OCI-LY7 (cell line): ENCODE measurements around the gene KATNAL2. TPM values are rescaled to one million over a fixed set of nuclear protein-coding genes. Genes with fewer than 3 reads are reported as not detected.

Experiments used
- Bru-seq: library from RNA; stranded (reverse); fragments of 400-500 nt; gene quantifications from one replicate; lab custom pipeline; 2021; lab: Mats Ljungman, UMichigan
- BruChase-seq, 2 experiments: library from RNA; stranded (reverse); fragments of 400-500 nt; gene quantifications; one replicate each; lab custom pipeline; 2021; lab: Mats Ljungman, UMichigan
- BruUV-seq: library from RNA; stranded (reverse); fragments of 400-500 nt; replicated peaks from 2 replicates; lab custom pipeline; 2021; lab: Mats Ljungman, UMichigan
- CTCF ChIA-PET: fragments of 300-600 bp; sonication (Branson Sonifier 250); formaldehyde crosslinking; loops from one replicate; lab custom pipeline; 2022; ENCODE audit warnings: antibody characterized with exemption; ENCODE audit not compliant: unreplicated experiment; lab: Charles Lee
- POLR2A ChIA-PET: fragments of 300-600 bp; sonication (Branson Sonifier 250); formaldehyde crosslinking; loops from one replicate; lab custom pipeline; 2022; ENCODE audit warnings: antibody characterized with exemption; lab: Charles Lee
- DNase-seq: peaks from one replicate; pipeline ENCODE4 v3.0.0-alpha.2; 2015; ENCODE audit warnings: low spot score
- H2AFZ ChIP-seq: fragments of 200-600 bp; sonication (generic), shearing (Covaris generic); 2 replicates; pipeline ENCODE4 v1.6.1; 2014; ENCODE audit warnings: mild to moderate bottlenecking, antibody characterized with exemption, low read length, moderate library complexity
- H3K27ac ChIP-seq: fragments of 200-600 bp; sonication (generic); 2 replicates; pipeline ENCODE4 v1.5.1; 2014; ENCODE audit warnings: mixed run types, low read depth, mild to moderate bottlenecking, moderate library complexity, low read length, inconsistent platforms; ENCODE audit not compliant: poor library complexity, severe bottlenecking
- H3K36me3 ChIP-seq: fragments of 200-600 bp; sonication (generic); 2 replicates; pipeline ENCODE4 v1.6.1; 2014; ENCODE audit warnings: mild to moderate bottlenecking, antibody characterized with exemption, low read length, moderate library complexity, mixed read lengths; ENCODE audit not compliant: insufficient read depth
- H3K4me1 ChIP-seq: fragments of 200-600 bp; sonication (generic); 2 replicates; pipeline ENCODE4 v1.5.1; 2014; ENCODE audit warnings: mild to moderate bottlenecking, low read length; ENCODE audit not compliant: insufficient read depth, poor library complexity, severe bottlenecking
- H3K4me2 ChIP-seq: fragments of 200-600 bp; sonication (generic); 2 replicates; pipeline ENCODE4 v1.6.1; 2014; ENCODE audit warnings: mild to moderate bottlenecking, low read length
- H3K4me3 ChIP-seq: fragments of 200-600 bp; sonication (generic); 2 replicates; pipeline ENCODE4 v1.5.1; 2014; ENCODE audit warnings: mild to moderate bottlenecking, low read depth, low read length; ENCODE audit not compliant: poor library complexity, severe bottlenecking
- H3K79me2 ChIP-seq: fragments of 200-600 bp; sonication (generic); 2 replicates; pipeline ENCODE4 v1.6.1; 2016; ENCODE audit warnings: low read depth, mild to moderate bottlenecking, low read length, moderate library complexity, mixed read lengths; ENCODE audit not compliant: insufficient read depth
- H3K9me2 ChIP-seq: fragments of 200-600 bp; sonication (generic); 2 replicates; pipeline ENCODE4 v1.6.1; 2016; ENCODE audit warnings: mild to moderate bottlenecking, low read length, mixed read lengths; ENCODE audit not compliant: insufficient read depth
- H3K9me3 ChIP-seq: fragments of 200-600 bp; sonication (generic); 2 replicates; pipeline ENCODE4 v1.6.1; 2014; ENCODE audit warnings: mild to moderate bottlenecking, mixed run types, low read length, mixed read lengths
- H4K20me1 ChIP-seq: fragments of 200-600 bp; sonication (generic); 2 replicates; pipeline ENCODE4 v1.6.1; 2014; ENCODE audit warnings: mild to moderate bottlenecking, antibody characterized with exemption, low read length, moderate library complexity, mixed read lengths; ENCODE audit not compliant: insufficient read depth
- CTCF ChIP-seq: fragments of 200-600 bp; sonication (generic); conservative IDR thresholded peaks from 2 replicates; pipeline ENCODE4 v1.5.1; 2014; ENCODE audit warnings: mild to moderate bottlenecking, antibody characterized with exemption, low read length, moderate library complexity, mixed read lengths
- EZH2phosphoT487 ChIP-seq: fragments of 200-600 bp; sonication (generic); IDR thresholded peaks from 2 replicates; pipeline ENCODE4 v1.6.1; 2018; ENCODE audit warnings: low read depth, borderline replicate concordance, mild to moderate bottlenecking, mixed run types, antibody characterized with exemption, low read length, moderate library complexity, mixed read lengths
- intact Hi-C: fragments of 100-400 bp; cut with micrococcal nuclease; formaldehyde crosslinking; loops from one replicate; pipeline ENCODE4 v1.10.0; 2022; ENCODE audit not compliant: unreplicated experiment
- long read RNA-seq: library from polyadenylated mRNA; stranded (forward); transcript quantifications from one replicate; pipeline ENCODE4 v2.0.0, GENCODE V29; 2022
- total RNA-seq, 2 experiments: library from RNA; depleted of rRNA in 1 of 2; stranded (reverse); fragments of >200 nt in 1 of 2; shearing (Covaris generic) in 1 of 2; gene quantifications; 2 replicates each; pipeline ENCODE4 v1.2.3, GENCODE V29; 2014 to 2022

KATNAL2 gene
- total RNA-seq (2014; rRNA removed; shearing (Covaris generic)) (5.7 and 8.1 TPM in 2 replicates), total RNA-seq (2022) (13.9 and 16.1 TPM in 2 replicates), Bru-seq, nascent RNA (percentile 49 among the genes with signal in this experiment), BruChase-seq, experiment 1, labeled RNA remaining after a 6-hour chase (percentile 56 among the genes with signal in this experiment), BruChase-seq, experiment 2, labeled RNA remaining after a 2-hour chase (percentile 52 among the genes with signal in this experiment)
- long read RNA-seq, partial matches to known transcripts = 2 of 16 reads
- long read RNA-seq, other reads (novel, unspliced or antisense) = 14 of 16 reads

GRCh38 chr18:46917108-46917802 is at the start of gene KATNAL2, which contains the start of gene PIAS2:
Gene KATNAL2, plus strand, starts transcription at chr18:46917602. Its CDS starts 29,271 bp downstream, at chr18:46946873.
Gene PIAS2, minus strand, starts transcription at chr18:46917507. Its CDS starts 162 bp downstream, at chr18:46917345.
- Histone ChIP-seq H2AFZ (peak within 1 kb of the TSS; percentile 88; the same call in 1 of the 2 replicates), H3K36me3 (no peaks in the 10 kb centered on the region), H3K4me3 (peak within 1 kb of the TSS; percentile 90), H3K27ac (peak within 1 kb of the TSS; percentile 65), H3K79me2 (peaks cover 44% of the 10 kb centered on the region), H3K4me2 (peak within 1 kb of the TSS; percentile 93), H3K9me3 (no peaks in the 10 kb centered on the region), H3K4me1 (peaks cover 12% of the 10 kb centered on the region), H3K9me2 (no peaks in the 10 kb centered on the region), H4K20me1 (peaks cover 20% of the 10 kb centered on the region; the same call in 1 of the 2 replicates)
- BruUV-seq = no TSS peak
- TF ChIP-seq CTCF (no peak), EZH2phosphoT487 (no peak)
- ChIA-PET POLR2A (interaction anchor here (0.5 kb wide), 1 partner anchor 180 kb away, joined by 3 read pairs; no protein-coding TSS in a partner anchor), CTCF (no interaction called here)
- intact Hi-C loops = no loop called here
- DNase-seq = peak; percentile 85

- ChIA-PET CTCF (no interaction called here), POLR2A (no interaction called here)
- no TSS peak for BruUV-seq
- intact Hi-C loops = no loop called here
- TF ChIP-seq EZH2phosphoT487 = no peak
- no peak for TF ChIP-seq CTCF
- DNase-seq = no peak
- H3K4me1 ChIP-seq = no peaks in the 10 kb centered on the region
- no peak overlapping the region for H3K4me3 ChIP-seq
- no peaks in the 10 kb centered on the region for H4K20me1 ChIP-seq
- no peak overlapping the region for H3K4me2 ChIP-seq
- no peak overlapping the region for H2AFZ ChIP-seq
- no peak overlapping the region for H3K27ac ChIP-seq
- H3K36me3 ChIP-seq = peaks cover 5% of the 10 kb centered on the region
- H3K9me2 ChIP-seq = no peaks in the 10 kb centered on the region
- no peaks in the 10 kb centered on the region for H3K9me3 ChIP-seq
- peaks cover 16% of the 10 kb centered on the region for H3K79me2 ChIP-seq
Observed at GRCh38 chr18:46868169-46868921, 49.1 kb upstream of the KATNAL2 start.
